Inflammatory macrophage treated with lipopolysaccharide for 4 hours (primary cell): ENCODE results near the gene RNF223.
A peak's percentile ranks its signal among the peaks of the same experiment; 100 is the strongest.
"Not testable (repeated sequence)": the region's sequence is repeated elsewhere in the genome, so short reads cannot be mapped to it uniquely, and the experiment has no call there.

Source experiments
- DNase-seq: peaks from one replicate; pipeline ENCODE4 v3.0.0-alpha.2; 2020

Gene RNF223

GRCh38 chr1:1106510-1107221 is 32.6 kb upstream of the RNF223 start:
- DNase-seq: no peak

GRCh38 chr1:1104152-1104551 is 30.0 kb upstream of the RNF223 start:
- peak; percentile 41 for DNase-seq

- DNase-seq: no peak
Observed at GRCh38 chr1:1101503-1101902, 27.4 kb upstream of the RNF223 start.

GRCh38 chr1:1100296-1100695 is 26.2 kb upstream of the RNF223 start:
- no peak for DNase-seq

- DNase-seq: no peak
Observed at GRCh38 chr1:1099506-1100183, 25.5 kb upstream of the RNF223 start.

- no peak for DNase-seq
Observed at GRCh38 chr1:1098681-1099421, 24.7 kb upstream of the RNF223 start.

- not testable (repeated sequence) for DNase-seq
Observed at GRCh38 chr1:1096136-1096535, 22.0 kb upstream of the RNF223 start.

- no peak for DNase-seq
Observed at GRCh38 chr1:1094981-1095380, 20.9 kb upstream of the RNF223 start.

GRCh38 chr1:1093610-1093943 is 19.5 kb upstream of the RNF223 start:
- no peak for DNase-seq

GRCh38 chr1:1092894-1093609 is 18.9 kb upstream of the RNF223 start:
- no peak for DNase-seq

GRCh38 chr1:1092149-1092855 is 18.2 kb upstream of the RNF223 start:
- no peak for DNase-seq

- DNase-seq: no peak
Observed at GRCh38 chr1:1091344-1092148, 17.4 kb upstream of the RNF223 start.

- no peak for DNase-seq
Observed at GRCh38 chr1:1090424-1091343, 16.6 kb upstream of the RNF223 start.

- no peak for DNase-seq
Observed at GRCh38 chr1:1089731-1090423, 15.8 kb upstream of the RNF223 start.

- DNase-seq: no peak
Observed at GRCh38 chr1:1088801-1089680, 14.9 kb upstream of the RNF223 start.

GRCh38 chr1:1088029-1088800 is 14.1 kb upstream of the RNF223 start:
- no peak for DNase-seq

- no peak for DNase-seq
Observed at GRCh38 chr1:1087351-1088028, 13.4 kb upstream of the RNF223 start.

GRCh38 chr1:1086911-1087341 is 12.8 kb upstream of the RNF223 start:
- DNase-seq: no peak
